GM12892 (cell line): ENCODE results near the gene AHSA1.

Source experiments
- POLR2A ChIP-seq: IDR thresholded peaks from 2 replicates; pipeline ENCODE4 v1.6.1; 2011; ENCODE audit warnings: low read depth, low read length, control low read depth
- POLR2AphosphoS5 ChIP-seq: IDR thresholded peaks from 2 replicates; pipeline ENCODE4 v1.6.1; 2011; ENCODE audit warnings: low read depth, low read length, control low read depth

GRCh38 chr14:77470224-77470870 is 12.5 kb downstream of the AHSA1 start:
- no peak for TF ChIP-seq POLR2A
- no peak for TF ChIP-seq POLR2AphosphoS5
